ENCODE data around the gene IPCEF1.

IPCEF1 gene

GRCh38 chr6:154233383-154233782 lies 123.2 kb downstream of the IPCEF1 start:
- no peak overlapping the region for H3K4me3 ChIP-seq (ENCODE audit: low read depth, low read length)
- no peak for DNase-seq (ENCODE audit: low read depth)
- no peak for TF ChIP-seq CTCF (conservative IDR thresholded peaks at IDR 0.05; ENCODE audit: low read depth, low read length)

DNA sequence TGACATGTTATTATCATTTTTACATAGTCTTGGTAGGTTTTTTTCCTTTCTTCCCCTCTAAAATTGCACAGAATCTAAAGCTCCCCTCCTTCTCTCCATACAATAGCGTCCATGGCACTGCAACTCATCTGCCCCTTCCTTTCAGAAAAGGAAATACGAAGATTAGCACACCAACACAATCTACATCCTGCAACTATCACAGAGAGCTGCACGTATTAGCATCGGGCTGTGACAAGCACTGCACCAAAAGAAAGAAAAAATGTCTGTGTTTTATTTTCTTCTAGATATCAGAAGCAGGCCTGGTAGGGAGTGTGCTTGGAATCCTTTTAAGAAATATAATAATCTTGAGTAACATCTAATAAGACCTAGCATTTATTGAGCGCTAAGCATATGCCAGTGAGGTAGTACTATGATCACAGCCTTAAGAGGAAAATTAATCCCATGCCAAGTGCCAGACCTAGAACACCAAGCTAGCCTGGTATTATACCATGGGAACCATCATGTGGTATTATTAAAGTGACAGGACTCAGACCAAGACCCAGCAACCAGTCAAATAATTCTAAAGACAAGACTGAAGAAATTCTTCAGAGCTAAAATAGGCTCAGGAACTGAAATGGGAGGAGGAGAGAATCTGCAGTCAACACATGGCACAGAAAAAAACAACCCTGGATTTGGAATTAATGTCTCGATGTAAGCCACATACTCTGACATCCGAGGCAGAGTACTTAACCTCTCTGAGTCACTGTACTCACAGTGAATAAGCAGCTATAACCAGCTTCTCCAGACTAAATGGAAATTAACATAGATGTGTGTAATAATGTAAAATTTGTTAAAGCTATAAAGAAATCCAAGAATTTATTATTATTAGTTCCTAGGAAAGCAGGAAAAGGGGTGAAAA lies 124.3 kb downstream of the IPCEF1 start:
- TF ChIP-seq CTCF (conservative IDR thresholded peaks at IDR 0.05; ENCODE audit: low read depth, low read length) = no peak
- DNase-seq (ENCODE audit: low read depth) = peak; percentile 22

DNA sequence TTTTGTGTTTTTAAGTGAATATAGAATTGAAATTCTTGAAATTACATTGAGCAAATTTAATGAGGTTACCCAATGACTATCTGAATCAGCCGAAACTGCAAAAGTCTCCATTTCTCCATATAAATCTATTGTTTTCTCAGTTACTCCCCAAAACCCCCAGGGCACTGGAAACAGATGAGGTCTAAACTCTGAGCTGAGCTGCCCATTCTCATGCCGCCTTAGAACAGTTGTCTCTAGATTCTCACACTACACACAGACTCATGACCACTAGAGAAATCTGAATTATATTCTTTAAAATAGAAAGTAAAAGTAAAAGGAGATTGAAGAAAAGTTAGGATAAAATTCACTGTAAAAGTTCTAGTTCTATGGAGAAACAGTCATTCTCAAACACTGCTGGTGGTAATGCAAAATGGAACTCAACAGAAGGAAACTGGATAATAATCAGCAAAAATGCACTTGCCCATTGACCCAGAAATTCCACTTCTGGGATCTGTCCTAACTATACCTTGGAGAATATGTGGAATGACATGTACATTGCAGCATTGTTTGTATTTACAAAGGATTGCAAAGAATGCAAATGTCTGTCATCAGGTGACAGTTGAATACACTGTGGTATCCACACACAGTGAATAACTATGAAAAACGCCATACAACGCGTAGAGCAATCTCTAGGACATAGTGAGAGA lies 125.5 kb downstream of the IPCEF1 start:
- no peak for DNase-seq (ENCODE audit: low read depth)
- TF ChIP-seq CTCF (conservative IDR thresholded peaks at IDR 0.05; ENCODE audit: low read depth, low read length) = no peak

More for the DNA sequence above, 124.3 kb downstream of the IPCEF1 start:
- H3K4me3 ChIP-seq (ENCODE audit: low read depth, low read length) = no peak overlapping the region

GRCh38 chr6:154230393-154230792 lies 126.2 kb downstream of the IPCEF1 start:
- no peak overlapping the region for H3K4me3 ChIP-seq (ENCODE audit: low read depth, low read length)
- DNase-seq (ENCODE audit: low read depth) = no peak

More for the DNA sequence above, 125.5 kb downstream of the IPCEF1 start:
- no peak overlapping the region for H3K4me3 ChIP-seq (ENCODE audit: low read depth, low read length)

GRCh38 chr6:154229786-154230185 lies 126.8 kb downstream of the IPCEF1 start:
- TF ChIP-seq CTCF (conservative IDR thresholded peaks at IDR 0.05; ENCODE audit: low read depth, low read length) = no peak
- no peak for DNase-seq (ENCODE audit: low read depth)
- no peak overlapping the region for H3K4me3 ChIP-seq (ENCODE audit: low read depth, low read length)

More at GRCh38 chr6:154230393-154230792, 126.2 kb downstream of the IPCEF1 start:
- no peak for TF ChIP-seq CTCF (conservative IDR thresholded peaks at IDR 0.05; ENCODE audit: low read depth, low read length)

DNA sequence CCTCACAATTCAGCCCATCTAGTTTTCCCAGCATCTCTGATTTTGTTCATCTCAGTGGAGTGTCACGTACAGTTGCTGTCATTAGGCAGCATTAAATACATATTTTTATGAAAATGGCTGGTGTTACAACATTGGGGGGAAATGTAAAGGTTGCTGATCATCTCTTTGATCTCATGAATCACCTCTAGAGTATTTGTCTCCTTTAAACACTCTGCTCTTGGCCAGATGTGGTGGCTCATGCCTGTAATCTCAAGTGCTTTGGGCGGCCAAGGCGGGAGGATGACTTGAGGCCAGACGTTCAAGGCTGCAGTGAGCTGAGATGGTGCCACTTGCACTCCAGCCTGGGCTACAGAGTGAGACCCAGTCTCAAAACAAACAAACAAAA lies 128.1 kb downstream of the IPCEF1 start:
- no peak for DNase-seq (ENCODE audit: low read depth)
- no peak overlapping the region for H3K4me3 ChIP-seq (ENCODE audit: low read depth, low read length)
- no peak for TF ChIP-seq CTCF (conservative IDR thresholded peaks at IDR 0.05; ENCODE audit: low read depth, low read length)
